Activated CD4-positive, alpha-beta T cell treated with anti-CD3 and anti-CD28 coated beads for 4 hours (primary cell): ENCODE data around the gene SEPHS2.
"Not testable (repeated sequence)": the region's sequence is repeated elsewhere in the genome, so short reads cannot be mapped to it uniquely, and the experiment has no call there.

Source experiments
- DNase-seq, 2 donors: peaks; one replicate each; pipeline ENCODE4 v3.0.0-alpha.2; 2020

Gene SEPHS2

GRCh38 chr16:30445408-30446202, at the start of gene SEPHS2:
Gene SEPHS2, minus strand, starts transcription at chr16:30445874. Its CDS starts 147 bp downstream, at chr16:30445727.
- peak; percentile 89 to 97 for DNase-seq

- no peak for DNase-seq
Measured at GRCh38 chr16:30494709-30495108, 49.0 kb upstream of the SEPHS2 start.

- no peak for DNase-seq
Measured at GRCh38 chr16:30493941-30494488, 48.3 kb upstream of the SEPHS2 start.

GRCh38 chr16:30491744-30492308, 46.2 kb upstream of the SEPHS2 start:
- peak in 1 of 2 donors; percentile 21 for DNase-seq

GRCh38 chr16:30491229-30491628, 45.6 kb upstream of the SEPHS2 start:
- no peak for DNase-seq

GRCh38 chr16:30490210-30490609, 44.5 kb upstream of the SEPHS2 start:
- DNase-seq: no peak

GRCh38 chr16:30488764-30489605, 43.3 kb upstream of the SEPHS2 start:
- no peak for DNase-seq

- no peak for DNase-seq
Measured at GRCh38 chr16:30485818-30486436, 40.3 kb upstream of the SEPHS2 start.

GRCh38 chr16:30484887-30485286, 39.2 kb upstream of the SEPHS2 start:
- DNase-seq: no peak

- no peak for DNase-seq
Measured at GRCh38 chr16:30482366-30482765, 36.7 kb upstream of the SEPHS2 start.

- no peak for DNase-seq
Measured at GRCh38 chr16:30481381-30481780, 35.7 kb upstream of the SEPHS2 start.

- DNase-seq: no peak
Measured at GRCh38 chr16:30478766-30479478, 33.2 kb upstream of the SEPHS2 start.

GRCh38 chr16:30477773-30478172, 32.1 kb upstream of the SEPHS2 start:
- DNase-seq: not testable (repeated sequence)

GRCh38 chr16:30476991-30477390, 31.3 kb upstream of the SEPHS2 start:
- no peak for DNase-seq

- no peak for DNase-seq
Measured at GRCh38 chr16:30474684-30475083, 29.0 kb upstream of the SEPHS2 start.

GRCh38 chr16:30474074-30474452, 28.4 kb upstream of the SEPHS2 start:
- DNase-seq: no peak

GRCh38 chr16:30473231-30474073, 27.8 kb upstream of the SEPHS2 start:
- peak; percentile 48 to 54 for DNase-seq

- DNase-seq: peak; percentile 80 to 81
Measured at GRCh38 chr16:30472328-30472942, 26.8 kb upstream of the SEPHS2 start, which contains the start of gene ITGAL. Gene ITGAL, plus strand, starts transcription at chr16:30472742. Its CDS starts 96 bp downstream, at chr16:30472838.

- DNase-seq: no peak
Measured at GRCh38 chr16:30470632-30470995, 24.9 kb upstream of the SEPHS2 start.

GRCh38 chr16:30470170-30470512, 24.5 kb upstream of the SEPHS2 start:
- no peak for DNase-seq

- no peak for DNase-seq
Measured at GRCh38 chr16:30464078-30464477, 18.4 kb upstream of the SEPHS2 start.
